ENCODE data around the gene FRY.

GRCh38 chr13:32195713-32196112 is 164.1 kb downstream of the FRY start:
- TF ChIP-seq ARNT (IDR thresholded peaks at IDR 0.05) (no peak), LEF1 (IDR thresholded peaks at IDR 0.05; ENCODE audit: borderline replicate concordance) (no peak), PKNOX1 (IDR thresholded peaks at IDR 0.05) (no peak), FOXM1 (IDR thresholded peaks at IDR 0.05; ENCODE audit: borderline replicate concordance) (no peak), TARDBP (IDR thresholded peaks at IDR 0.05) (no peak)
